ENCODE measurements around the gene ADGRF4.

Gene ADGRF4

GRCh38 chr6:47698342-47698787 is at the start of gene ADGRF4:
Gene ADGRF4 (plus strand): TSS chr6:47698580. CDS start chr6:47707246, 8,666 bp downstream.
- peak; percentile 65 for DNase-seq

- no peak for DNase-seq
Measured at GRCh38 chr6:47650553-47651432, 47.6 kb upstream of the ADGRF4 start.

- DNase-seq, result no peak
Measured at GRCh38 chr6:47651505-47651944, 46.9 kb upstream of the ADGRF4 start.

GRCh38 chr6:47653706-47654105 is 44.7 kb upstream of the ADGRF4 start:
- no peak for DNase-seq

- no peak for DNase-seq
Measured at GRCh38 chr6:47654255-47654654, 44.1 kb upstream of the ADGRF4 start.

GRCh38 chr6:47655719-47656595 is 42.4 kb upstream of the ADGRF4 start:
- no peak for DNase-seq

GRCh38 chr6:47661960-47662359 is 36.4 kb upstream of the ADGRF4 start:
- DNase-seq, result no peak

GRCh38 chr6:47663462-47664216 is 34.7 kb upstream of the ADGRF4 start:
- DNase-seq, result no peak

- DNase-seq, result no peak
Measured at GRCh38 chr6:47665112-47665511, 33.3 kb upstream of the ADGRF4 start.

- no peak for DNase-seq
Measured at GRCh38 chr6:47669684-47670513, 28.5 kb upstream of the ADGRF4 start.

GRCh38 chr6:47670851-47671250 is 27.5 kb upstream of the ADGRF4 start:
- DNase-seq, result no peak

- no peak for DNase-seq
Measured at GRCh38 chr6:47671777-47672176, 26.6 kb upstream of the ADGRF4 start.

- DNase-seq, result no peak
Measured at GRCh38 chr6:47672816-47673215, 25.6 kb upstream of the ADGRF4 start.

- no peak for DNase-seq
Measured at GRCh38 chr6:47674673-47675072, 23.7 kb upstream of the ADGRF4 start.

- DNase-seq, result no peak
Measured at GRCh38 chr6:47677381-47678100, 20.8 kb upstream of the ADGRF4 start.

- DNase-seq, result no peak
Measured at GRCh38 chr6:47678739-47679138, 19.6 kb upstream of the ADGRF4 start.

GRCh38 chr6:47679322-47679906 is 19.0 kb upstream of the ADGRF4 start:
- no peak for DNase-seq

- no peak for DNase-seq
Measured at GRCh38 chr6:47680051-47680450, 18.3 kb upstream of the ADGRF4 start.

- no peak for DNase-seq
Measured at GRCh38 chr6:47680724-47681123, 17.7 kb upstream of the ADGRF4 start.

GRCh38 chr6:47681201-47681990 is 17.0 kb upstream of the ADGRF4 start:
- no peak for DNase-seq
